ENCODE results near the gene HIBCH.
"Not testable (repeated sequence)": the region's sequence is repeated elsewhere in the genome, so short reads cannot be mapped to it uniquely, and the experiment has no call there.

HIBCH gene

GRCh38 chr2:190158798-190159434 lies 160.7 kb downstream of the HIBCH start:
- DNase-seq: peak in 2 of 56 donors; percentile 15 to 17

GRCh38 chr2:190157613-190158528 lies 161.8 kb downstream of the HIBCH start:
- not testable (repeated sequence) for DNase-seq

- DNase-seq: no peak
Observed at GRCh38 chr2:190156530-190157212, 163.0 kb downstream of the HIBCH start.
